Left hindlimb (tissue), 1 donor: ENCODE results near the gene CYP2C19.
"Not testable (repeated sequence)": the region's sequence is repeated elsewhere in the genome, so short reads cannot be mapped to it uniquely, and the experiment has no call there.

ENCODE experiments used
- DNase-seq: peaks from one replicate; pipeline ENCODE4 v3.0.0-alpha.2; 2018

Gene CYP2C19

GRCh38 chr10:94762393-94762792, at the start of gene CYP2C19:
Gene CYP2C19 (plus strand): TSS chr10:94762681. CDS start chr10:94762706, 25 bp downstream.
- no peak for DNase-seq

- DNase-seq, result no peak
Observed at GRCh38 chr10:94725871-94726270, 36.6 kb upstream of the CYP2C19 start.

GRCh38 chr10:94735197-94735596, 27.3 kb upstream of the CYP2C19 start:
- no peak for DNase-seq

GRCh38 chr10:94738588-94738987, 23.9 kb upstream of the CYP2C19 start:
- no peak for DNase-seq

- DNase-seq, result no peak
Observed at GRCh38 chr10:94747137-94747536, 15.3 kb upstream of the CYP2C19 start.

GRCh38 chr10:94747838-94748237, 14.6 kb upstream of the CYP2C19 start:
- no peak for DNase-seq

GRCh38 chr10:94757916-94758315, 4.6 kb upstream of the CYP2C19 start:
- DNase-seq, result no peak

GRCh38 chr10:94760586-94761178, 1.8 kb upstream of the CYP2C19 start:
- DNase-seq, result no peak

- DNase-seq, result not testable (repeated sequence)
Observed at GRCh38 chr10:94775425-94775824, 12.9 kb downstream of the CYP2C19 start.

- DNase-seq, result no peak
Observed at GRCh38 chr10:94777886-94778458, 15.5 kb downstream of the CYP2C19 start.

- DNase-seq, result no peak
Observed at GRCh38 chr10:94780844-94781243, 18.4 kb downstream of the CYP2C19 start.

- no peak for DNase-seq
Observed at GRCh38 chr10:94784256-94784655, 21.8 kb downstream of the CYP2C19 start.

- DNase-seq, result no peak
Observed at GRCh38 chr10:94785211-94785610, 22.7 kb downstream of the CYP2C19 start.

GRCh38 chr10:94800551-94800950, 38.1 kb downstream of the CYP2C19 start:
- DNase-seq, result not testable (repeated sequence)

GRCh38 chr10:94803307-94803706, 40.8 kb downstream of the CYP2C19 start:
- no peak for DNase-seq

- DNase-seq, result not testable (repeated sequence)
Observed at GRCh38 chr10:94830025-94830424, 67.5 kb downstream of the CYP2C19 start.

GRCh38 chr10:94846204-94846603, 83.7 kb downstream of the CYP2C19 start:
- DNase-seq, result no peak

- DNase-seq, result no peak
Observed at GRCh38 chr10:94850766-94851165, 88.3 kb downstream of the CYP2C19 start.

- DNase-seq, result no peak
Observed at GRCh38 chr10:94851263-94851662, 88.8 kb downstream of the CYP2C19 start.

GRCh38 chr10:94852438-94852837, 90.0 kb downstream of the CYP2C19 start:
- no peak for DNase-seq

GRCh38 chr10:94853065-94853464, 90.6 kb downstream of the CYP2C19 start:
- no peak for DNase-seq

GRCh38 chr10:94858005-94858404, 95.5 kb downstream of the CYP2C19 start:
- DNase-seq, result no peak

GRCh38 chr10:94859086-94859485, 96.6 kb downstream of the CYP2C19 start:
- no peak for DNase-seq

GRCh38 chr10:94878649-94879048, 116.2 kb downstream of the CYP2C19 start:
- DNase-seq, result no peak

GRCh38 chr10:94879214-94879613, 116.7 kb downstream of the CYP2C19 start:
- DNase-seq, result no peak
